ENCODE results near the gene MARCHF2.
"Not testable (repeated sequence)": the region's sequence is repeated elsewhere in the genome, so short reads cannot be mapped to it uniquely, and the experiment has no call there.

MARCHF2 gene

DNA sequence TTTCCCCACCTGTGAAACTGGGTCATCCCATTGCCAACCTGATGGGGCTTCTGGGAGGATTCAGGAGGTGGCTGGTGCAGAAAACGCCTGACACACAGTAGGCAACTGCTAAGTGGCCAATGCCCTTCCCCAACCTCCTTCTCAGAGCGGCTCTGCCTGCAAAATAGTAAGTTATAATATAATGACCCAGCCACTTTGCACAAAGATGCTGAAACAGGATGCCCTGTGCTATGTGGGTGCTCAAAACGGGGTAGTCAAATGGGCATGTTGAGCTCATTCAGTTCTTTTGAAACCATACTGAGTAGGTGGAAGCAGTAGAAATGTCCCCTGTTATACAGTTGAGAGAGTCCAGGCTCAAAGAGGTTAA, 507 bp downstream of the MARCHF2 start:
- DNase-seq = no peak

DNA sequence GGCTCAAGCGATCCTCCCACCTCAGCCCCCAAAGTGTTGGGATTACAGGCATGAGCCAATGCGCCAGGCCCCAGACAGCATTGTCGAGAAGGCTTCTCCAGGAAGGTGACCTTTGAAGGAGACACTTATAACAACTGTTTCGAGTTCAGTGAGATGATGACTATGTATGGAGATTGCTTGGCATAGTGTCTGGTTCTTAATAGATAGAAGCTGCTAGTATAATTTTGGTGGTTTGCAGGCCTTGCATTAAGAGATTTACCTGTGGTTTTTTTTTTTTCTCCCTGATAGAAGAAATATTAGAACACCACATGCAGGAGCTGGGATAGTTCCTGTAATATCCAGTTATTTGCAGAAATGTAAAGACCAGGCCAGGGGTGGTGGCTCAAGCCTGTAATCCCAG, 3.7 kb downstream of the MARCHF2 start:
- no peak for DNase-seq

DNA sequence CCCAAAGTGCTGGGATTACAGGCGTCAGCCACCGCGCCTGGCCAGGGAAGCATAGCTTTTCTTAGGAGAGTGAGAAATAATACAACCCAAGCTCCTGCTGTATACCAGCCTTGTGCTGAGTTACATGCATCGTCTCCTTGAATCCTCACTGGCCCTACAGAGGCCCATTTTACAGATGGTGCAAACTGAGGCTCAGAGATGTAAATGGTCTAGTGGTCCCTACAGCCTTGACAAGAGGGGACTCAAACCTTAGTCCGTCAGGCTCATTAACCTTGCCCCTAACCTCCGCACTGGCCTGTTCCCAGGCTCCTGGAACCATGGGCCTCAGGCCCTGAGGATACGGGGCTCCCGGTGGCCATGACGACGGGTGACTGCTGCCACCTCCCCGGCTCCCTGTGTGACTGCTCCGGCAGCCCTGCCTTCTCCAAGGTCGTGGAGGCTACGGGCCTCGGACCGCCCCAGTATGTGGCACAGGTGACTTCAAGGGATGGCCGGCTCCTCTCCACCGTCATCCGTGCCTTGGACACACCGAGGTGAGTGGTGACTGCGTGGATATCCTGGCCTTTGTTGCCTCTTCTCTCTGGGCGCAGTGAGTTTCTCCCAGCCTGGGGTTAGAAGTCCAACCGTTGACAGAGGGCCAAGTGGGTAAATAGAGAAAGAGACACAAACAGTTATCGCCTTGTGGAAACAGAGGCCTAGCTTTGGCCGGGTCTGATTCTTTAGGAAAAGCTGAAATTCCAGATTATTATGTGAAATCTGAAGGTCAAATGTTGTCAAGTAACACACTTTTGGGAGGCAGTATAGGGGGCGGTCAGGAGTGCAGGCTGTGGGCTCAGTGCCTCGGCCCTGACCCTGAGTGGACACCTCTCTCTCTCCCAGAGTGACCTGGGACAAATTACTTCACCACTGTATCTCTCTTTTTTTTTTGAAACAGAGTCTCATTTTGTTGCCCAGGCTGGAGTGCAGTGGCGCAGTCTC, 8.7 kb downstream of the MARCHF2 start:
- no peak for DNase-seq

DNA sequence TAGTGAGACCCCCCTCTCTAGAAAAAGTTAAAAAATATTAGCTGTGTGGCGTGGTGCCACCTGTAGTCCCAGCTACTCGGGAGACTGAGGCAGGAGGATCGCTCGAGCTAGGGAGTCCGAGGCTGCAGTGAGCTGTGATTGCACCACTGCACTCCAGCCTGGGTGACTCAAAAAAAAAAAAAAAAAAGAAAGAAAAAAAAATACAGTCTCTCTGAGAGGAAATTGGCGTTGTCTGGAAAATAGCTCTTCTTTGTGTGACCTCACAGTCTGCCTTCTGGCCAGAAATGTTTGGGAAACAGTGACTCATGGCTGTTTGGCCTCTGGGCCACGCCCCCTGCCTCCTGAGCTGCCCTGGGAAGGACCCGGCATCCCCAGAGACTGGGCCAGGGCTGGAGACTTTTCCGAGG, 10.7 kb downstream of the MARCHF2 start:
- no peak for DNase-seq

DNA sequence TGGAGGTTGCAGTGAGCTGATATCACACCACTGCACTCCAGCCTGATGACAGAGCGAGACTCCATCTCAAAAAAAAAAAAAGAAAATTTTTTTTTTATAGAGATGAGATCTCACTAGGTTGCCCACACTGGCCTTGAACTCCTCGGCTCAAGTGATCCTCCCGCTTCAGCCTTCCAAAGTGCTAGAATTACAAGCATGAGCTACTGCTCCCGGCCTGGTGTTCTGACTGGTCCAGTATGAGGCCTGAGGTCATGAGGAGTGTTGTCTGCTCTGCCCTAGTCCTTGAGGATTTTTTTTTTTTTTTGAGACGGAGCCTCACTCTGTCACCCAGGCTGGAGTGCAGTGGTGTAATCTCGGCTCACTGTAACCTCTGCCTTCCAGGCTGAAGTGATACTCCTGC, 12.2 kb downstream of the MARCHF2 start:
- DNase-seq = not testable (repeated sequence)

DNA sequence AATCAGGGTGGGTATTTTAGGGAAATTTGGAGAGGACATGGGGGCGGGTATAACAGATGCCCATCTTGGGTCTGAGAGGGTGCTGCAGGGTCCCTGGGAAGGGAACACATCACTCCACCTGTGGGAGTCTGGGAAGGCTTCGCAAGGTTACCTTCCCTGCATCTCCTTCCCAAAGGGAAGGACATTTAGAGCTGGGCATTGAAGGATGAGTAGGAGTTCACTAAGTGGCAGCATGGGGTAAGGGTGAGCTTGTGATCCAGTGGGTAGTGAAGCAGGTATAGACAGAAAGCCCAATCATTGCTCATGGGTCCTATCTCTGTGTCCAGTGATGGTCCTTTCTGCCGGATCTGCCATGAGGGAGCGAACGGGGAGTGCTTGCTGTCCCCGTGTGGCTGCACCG, 13.2 kb downstream of the MARCHF2 start:
- no peak for DNase-seq

DNA sequence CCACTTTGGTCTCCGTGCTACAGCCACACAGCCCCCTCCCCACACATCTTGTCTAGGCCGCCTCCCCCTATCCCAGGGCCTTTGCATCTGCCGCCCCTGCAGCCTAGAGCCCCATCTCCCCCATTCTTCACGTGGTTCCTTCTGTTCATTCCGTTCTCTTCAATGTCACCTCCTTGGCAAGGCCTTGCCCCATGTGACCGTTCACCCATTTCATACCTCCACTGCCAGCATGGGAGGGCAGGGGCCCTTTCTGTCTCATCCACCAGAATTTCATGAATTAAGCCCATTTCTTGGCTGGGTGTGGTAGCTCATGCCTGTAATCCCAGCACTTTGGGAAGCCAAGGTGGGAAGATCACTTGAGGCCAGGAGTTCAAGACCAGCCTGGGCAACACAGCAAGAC, 15.9 kb downstream of the MARCHF2 start:
- DNase-seq = no peak

DNA sequence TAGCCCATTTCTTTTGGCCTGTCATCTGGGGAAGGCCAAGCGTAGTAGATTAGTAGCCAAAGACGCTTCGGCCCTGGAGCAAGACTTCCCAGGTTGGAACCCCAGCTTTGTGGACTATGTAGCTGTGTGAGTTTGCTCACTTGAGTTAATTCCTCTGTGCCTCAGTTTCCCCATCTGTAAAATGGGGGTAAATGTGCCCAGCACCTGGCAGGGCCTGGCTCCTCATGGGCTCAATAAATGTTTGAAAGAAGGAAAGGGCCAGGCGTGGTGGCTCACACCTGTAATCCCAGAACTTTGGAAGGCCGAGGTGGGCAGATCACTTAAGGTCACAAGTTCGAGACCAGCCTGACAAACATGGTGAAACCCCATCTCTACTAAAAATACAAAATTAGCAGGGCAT, 16.7 kb downstream of the MARCHF2 start:
- no peak for DNase-seq

DNA sequence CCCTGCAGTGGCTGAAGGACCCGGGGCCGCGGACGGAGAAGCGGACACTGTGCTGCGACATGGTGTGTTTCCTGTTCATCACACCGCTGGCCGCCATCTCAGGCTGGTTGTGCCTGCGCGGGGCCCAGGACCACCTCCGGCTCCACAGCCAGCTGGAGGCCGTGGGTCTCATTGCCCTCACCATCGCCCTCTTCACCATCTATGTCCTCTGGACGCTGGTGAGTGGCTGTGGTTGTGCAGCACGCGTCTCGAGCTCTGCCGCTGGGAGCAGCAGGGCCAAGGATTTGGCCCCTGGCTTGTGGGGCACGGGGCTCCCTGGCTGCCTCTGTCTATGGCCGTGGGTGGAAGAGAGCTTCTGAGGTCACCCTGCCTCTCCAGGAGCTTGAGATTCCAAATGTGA, 17.5 kb downstream of the MARCHF2 start:
- no peak for DNase-seq

DNA sequence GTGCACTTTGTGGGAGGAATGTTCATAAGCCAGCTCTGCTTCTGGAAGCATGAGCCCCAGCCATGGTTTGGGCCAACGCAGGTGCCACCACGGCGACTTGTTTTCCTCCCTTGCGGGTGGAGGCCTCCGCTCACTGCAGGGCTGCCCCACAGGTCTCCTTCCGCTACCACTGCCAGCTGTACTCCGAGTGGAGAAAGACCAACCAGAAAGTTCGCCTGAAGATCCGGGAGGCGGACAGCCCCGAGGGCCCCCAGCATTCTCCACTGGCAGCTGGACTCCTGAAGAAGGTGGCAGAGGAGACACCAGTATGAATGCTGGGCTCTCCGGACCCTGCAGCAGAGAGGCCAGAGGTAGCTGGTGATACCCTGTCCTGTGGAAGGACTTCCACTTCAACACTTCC, 25.1 kb downstream of the MARCHF2 start:
- DNase-seq = no peak

DNA sequence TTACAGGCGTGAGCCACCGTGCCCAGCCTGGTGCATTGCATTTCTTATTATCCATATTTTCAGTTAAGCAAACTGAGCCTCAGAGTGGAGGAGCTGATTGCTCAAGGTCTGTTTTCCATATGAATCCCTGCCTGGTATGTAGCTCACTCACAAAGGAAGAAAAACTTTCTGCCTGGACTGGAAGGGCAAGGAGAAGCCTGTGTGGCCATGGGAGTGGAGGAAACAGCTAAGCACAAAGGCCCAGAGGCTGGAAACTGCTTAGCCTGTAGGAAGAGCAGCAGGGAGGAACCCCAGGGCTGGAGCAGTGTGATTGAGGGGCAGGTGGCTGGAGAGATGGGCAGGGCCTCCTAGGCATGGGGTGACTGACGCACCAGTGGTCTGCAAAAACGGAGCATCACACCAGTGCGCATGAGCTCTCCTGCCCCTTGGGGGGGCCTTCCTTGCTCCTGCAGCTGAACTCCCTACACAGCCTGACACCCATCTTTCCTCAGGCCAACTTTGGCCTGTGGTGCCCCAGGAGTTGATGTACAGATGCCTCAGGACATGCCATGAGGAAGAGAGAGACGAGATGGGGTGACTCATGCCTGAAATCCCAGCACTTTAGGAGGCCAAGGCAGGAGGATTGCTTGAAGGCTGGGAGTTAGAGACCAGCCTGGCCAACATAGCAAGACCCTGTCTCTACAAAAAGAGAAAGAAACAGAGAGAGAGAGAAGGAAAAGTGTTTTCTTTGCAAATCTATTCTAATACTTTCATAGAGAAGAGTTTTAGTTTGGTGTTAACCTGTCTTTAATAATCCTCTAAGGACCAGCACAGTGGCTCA, 28.8 kb downstream of the MARCHF2 start:
- no peak for DNase-seq

DNA sequence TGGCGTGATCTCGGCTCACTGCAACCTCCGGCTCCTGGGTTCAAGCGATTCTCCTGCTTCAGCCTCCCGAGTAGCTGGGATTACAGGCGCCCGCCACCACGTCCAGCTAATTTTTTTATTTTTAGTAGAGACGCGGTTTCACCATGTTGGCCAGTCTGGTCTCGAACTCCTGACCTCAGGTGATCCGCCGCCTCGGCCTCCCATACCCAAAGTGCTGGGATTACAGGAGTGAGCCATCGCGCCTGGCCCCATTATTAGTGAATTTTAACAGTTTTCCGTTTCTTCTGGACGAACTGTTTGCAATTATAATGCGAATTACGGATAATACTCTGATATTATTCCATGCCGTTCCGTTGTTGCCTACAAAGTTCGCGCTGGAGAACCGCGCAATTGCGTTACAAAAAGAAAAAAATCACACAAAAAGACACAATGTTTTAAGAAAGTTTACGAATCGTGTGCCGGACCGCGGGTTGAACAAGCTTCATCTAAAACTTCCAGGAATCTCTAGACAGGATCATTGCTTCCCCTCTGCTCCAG, 31.1 kb downstream of the MARCHF2 start:
- not testable (repeated sequence) for DNase-seq

DNA sequence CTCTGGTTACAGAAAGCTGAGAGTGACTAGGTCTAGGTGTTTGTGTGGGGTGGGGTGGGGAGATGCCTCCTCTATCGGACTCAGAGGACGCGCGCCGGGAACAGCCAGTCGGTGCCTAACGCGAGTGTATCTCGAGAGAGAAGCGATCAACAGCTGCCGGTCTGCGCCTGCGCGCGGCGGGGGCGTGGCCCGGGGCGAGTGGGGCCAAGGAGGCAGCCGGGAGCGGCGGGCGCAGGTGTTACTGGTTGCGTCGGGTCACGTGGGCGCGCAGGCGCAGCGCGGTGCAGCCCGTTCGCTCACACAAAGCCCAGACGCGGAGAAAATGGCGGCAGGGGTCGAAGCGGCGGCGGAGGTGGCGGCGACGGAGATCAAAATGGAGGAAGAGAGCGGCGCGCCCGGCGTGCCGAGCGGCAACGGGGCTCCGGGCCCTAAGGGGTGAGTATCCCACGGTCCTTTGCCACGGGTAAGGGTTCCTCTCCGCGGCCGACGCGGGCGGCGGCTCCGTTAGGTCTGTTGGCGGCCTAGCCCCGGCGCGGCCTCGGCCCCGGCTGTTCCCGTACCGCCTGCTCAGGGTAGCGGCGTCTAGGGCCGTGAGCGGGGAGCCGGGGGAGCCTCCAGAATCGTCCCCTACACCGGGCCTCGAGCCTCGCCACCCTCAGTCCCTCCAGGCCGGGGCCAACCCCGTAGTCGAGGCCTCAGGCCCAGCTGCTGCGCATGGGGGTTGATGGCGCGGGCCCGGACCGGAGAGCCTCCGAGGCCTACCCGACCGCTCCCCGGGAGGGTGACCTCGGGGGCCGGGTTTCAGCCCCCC, 31.8 kb downstream of the MARCHF2 start, which contains the start of gene HNRNPM:
TSS of gene HNRNPM (plus strand) at position 299 of the 811 bp plus-strand sequence. CDS start at position 323, 24 bp downstream.
- DNase-seq = peak; percentile 92

DNA sequence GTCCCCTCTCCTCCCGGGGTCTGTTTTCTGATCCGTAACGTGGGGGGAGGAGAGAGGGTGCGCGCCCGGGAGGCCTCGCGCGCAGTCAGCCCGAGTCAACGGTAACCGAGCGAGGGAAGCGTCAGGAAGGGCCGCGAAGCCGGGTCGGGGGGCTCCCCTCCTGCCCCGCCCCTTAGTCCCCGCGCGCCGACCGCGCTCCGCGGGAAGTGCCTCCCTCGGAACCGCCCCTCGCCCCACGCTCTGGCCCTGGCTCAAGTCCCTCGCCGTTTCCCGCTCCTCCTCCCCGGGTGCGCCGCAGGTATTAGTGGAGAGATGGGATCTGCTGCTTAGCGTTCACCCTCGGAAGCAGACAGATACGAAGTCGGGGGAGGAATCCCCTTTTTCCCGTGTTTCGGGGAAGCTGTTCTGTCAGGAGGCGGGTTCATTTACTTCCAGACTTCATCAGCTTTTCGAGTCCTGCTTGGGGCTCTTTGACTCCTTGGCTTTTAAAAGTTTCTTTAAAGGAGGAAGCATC, 32.4 kb downstream of the MARCHF2 start:
- peak; percentile 8 for DNase-seq

DNA sequence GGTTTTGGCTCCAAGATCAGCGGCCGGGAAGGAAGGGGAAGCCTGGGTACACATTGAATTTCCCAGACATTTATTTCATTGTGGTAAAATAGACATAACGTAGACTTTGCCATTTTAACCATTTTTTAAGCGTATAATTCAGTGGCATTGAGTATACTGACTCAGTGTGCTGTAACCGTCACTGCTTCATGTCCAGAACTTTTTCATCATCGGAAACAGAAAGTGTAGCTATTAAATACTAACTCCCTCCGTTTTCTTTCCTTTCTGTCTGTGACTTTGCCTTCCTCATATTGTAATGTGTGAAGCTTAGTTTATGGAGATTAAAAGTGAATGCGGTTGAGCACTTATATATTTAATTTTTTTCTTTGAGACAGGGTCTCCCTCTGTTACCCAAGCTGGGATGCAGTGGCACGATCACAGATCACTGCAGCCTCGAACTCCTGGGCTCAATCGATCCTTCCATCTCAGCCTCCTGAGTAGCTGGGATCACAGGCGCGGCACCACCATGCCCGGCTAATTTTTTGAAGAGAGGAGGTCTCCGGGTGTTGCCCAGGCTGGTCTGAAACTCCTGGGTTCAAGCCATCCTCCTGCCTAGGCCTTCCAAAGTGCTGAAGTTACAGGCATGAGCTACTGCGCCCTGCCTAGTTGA, 33.1 kb downstream of the MARCHF2 start:
- DNase-seq = no peak

DNA sequence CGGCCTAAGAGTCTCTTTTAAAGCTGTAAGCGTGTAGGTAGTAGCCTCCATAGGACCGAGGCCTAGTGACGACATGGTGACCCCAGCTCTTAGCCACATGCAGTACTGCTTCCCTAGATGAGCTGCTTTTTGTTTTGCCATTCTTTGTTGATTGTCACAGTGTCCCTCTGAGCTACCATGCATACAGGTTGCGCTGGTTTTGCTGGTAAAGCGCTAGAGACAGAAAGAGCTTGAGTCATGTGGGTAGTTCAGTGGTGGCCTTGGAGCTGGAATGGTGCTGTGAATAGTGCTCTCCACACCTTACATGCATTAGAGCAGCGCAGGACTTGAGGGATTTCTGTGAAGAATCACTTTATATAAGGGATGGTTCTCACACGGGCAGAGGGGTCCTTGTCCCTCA, 36.7 kb downstream of the MARCHF2 start:
- no peak for DNase-seq

DNA sequence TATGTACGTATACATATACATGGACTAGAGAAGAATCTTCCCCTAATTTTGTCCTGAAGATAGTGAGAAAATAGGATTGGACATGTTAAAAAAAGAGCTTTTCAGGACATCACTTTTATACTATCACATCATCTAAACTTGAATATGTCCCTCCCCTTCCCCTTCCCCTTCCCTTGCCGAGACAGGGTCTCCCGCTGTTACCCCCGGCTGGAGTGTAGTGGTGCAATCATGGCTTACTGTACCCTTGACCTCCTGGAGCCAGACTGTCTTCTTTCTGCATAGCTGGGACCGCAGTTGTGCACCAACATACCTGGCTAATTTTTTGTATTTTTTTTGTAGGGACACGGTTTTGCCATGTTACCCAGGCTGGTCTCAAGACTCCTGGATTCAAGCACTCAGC, 38.3 kb downstream of the MARCHF2 start:
- no peak for DNase-seq

DNA sequence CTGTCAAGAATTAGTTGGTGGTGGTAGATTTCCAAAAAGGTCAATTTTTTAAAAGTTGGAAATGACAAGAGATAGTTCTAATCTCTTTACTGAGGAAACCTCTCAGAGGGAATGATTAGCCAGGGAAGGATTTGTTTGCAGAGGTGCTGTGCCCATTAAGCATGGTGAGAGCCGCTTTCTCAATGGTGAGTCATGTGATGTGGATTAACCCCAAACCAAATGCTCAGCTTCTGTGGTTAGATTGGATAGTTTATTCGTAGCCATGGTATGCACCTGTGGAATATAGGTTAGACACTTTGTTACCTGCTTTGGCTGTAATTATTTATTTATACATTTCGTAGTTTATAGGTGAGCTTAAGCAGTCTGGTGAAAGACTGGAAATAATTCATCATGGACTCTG, 38.8 kb downstream of the MARCHF2 start:
- DNase-seq = no peak

DNA sequence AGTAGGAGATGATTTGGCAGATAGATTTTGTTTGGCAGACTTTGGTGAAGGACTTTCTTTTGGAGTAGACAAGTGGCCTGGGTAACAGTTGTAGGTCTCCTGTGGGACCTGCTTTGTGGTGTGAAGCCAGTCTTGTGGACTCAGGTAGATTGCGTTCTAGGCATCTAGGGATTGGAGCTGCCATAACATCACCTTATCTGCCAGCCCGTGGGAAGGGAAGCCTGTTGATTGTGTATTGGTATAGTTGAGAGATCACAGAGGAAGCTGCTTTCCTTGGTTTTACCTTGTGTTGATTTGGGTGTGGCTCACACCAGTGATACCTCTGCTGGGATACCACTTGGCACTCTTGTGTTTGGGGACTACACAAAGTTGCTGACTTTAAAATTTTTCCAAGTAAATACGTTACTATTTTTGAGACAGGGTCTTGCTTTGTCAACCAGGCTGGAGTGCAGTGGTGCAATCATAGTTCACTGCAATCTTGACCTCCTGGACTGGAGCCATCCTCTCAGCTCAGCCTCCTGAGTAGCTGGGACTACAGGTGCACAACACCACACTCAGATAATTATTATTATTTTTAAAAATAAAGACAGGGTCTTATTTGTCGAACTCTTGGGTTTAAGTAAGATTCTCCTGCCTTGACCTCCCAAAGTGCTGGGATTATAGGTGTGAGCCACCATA, 39.5 kb downstream of the MARCHF2 start:
- no peak for DNase-seq

DNA sequence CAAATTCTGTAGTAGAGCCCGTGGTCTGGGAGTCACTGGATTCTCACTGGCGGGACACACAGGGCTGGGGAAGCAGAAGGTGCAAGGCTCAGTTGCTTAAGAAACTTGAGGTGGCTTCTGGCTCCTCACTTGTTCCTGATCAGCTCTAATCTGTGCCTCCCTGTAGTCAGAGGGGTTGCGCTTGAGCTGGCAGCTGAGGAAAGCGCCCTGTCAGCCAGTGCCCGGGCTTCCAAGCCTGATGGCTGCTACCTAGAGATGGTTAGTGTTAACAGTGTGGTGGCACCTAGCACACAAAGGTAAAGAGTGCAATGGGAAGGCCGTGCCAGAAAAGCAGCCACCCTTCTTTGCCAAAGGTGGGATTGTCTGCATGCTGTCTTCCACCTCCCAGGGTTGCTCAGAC, 40.5 kb downstream of the MARCHF2 start:
- no peak for DNase-seq

DNA sequence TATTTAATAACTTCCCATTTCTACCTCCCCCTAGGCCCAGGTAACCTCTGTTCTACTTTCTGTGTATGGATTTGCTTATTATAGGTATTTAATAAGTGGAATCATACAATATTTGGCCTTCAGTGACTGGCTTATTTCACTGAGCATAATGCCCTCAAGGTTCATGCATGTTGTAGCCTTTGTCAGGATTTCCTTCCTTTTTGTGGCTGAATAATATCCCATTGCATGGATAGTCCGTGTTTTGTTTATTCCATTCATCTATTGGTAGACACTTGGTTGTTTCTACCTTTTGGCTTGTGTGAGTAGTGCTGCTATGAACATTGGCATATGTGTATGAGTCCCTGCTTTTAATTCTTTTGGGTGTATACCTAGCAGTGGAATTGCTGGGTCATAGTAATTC, 41.1 kb downstream of the MARCHF2 start:
- DNase-seq = no peak
